Measurements from ENCODE around the gene SLC25A33.
A peak's percentile ranks its signal among the peaks of the same experiment; 100 is the strongest.

Gene SLC25A33

DNA sequence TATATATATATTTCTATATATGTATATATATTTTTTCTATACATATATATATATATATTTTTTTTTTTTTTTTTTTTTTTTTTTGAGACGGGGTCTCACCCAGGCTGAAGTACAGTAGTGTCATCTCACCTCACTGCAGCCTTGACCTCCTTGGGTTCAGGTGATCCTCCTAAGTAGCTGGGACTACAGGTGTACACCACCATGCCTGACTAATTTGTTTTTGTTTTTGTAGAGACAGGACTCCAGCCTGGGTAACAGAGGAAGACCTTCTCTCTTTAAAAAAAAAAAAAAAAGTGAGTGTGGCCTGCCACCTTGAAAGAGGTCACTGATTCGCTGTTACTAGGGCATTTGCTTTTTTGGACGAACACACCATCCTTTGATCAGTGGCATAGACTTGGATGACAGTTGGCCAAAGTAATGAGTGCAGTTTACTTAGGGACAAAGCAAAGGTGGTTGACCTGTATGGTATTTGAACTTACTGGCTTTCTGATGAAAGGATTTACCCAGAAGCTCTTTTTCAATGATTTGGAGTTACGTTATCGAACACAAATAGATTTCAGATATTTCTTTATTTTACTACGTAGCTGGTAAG, 10.8 kb downstream of the SLC25A33 start:
- H3K36me3 ChIP-seq (ENCODE audit: control insufficient read depth in 1 of 2, insufficient read depth in 2 of 2, low read depth in 1 of 2, low read length in 2 of 2) = peaks cover 4 to 5% of the 10 kb centered on the region in 2 experiments
- H3K14ac ChIP-seq (ENCODE audit: low read length in 2 of 2) = no peak overlapping the region
- H3K9ac ChIP-seq (ENCODE audit: low read length) = no peak overlapping the region
- H3K23ac ChIP-seq (ENCODE audit: low read length in 2 of 2) = no peak overlapping the region
- no peaks in the 10 kb centered on the region for H3K27me3 ChIP-seq (ENCODE audit: control insufficient read depth in 1 of 2, insufficient read depth in 1 of 2, low read length in 2 of 2)
- H2BK12ac ChIP-seq (ENCODE audit: low read length in 2 of 2) = no peak overlapping the region
- H2AK5ac ChIP-seq (ENCODE audit: low read length, severe bottlenecking) = no peak overlapping the region
- peaks cover 25% of the 10 kb centered on the region for H3K79me1 ChIP-seq (replicated peaks; ENCODE audit: low read length, poor library complexity, severe bottlenecking)
- no peak overlapping the region for H2AFZ ChIP-seq (ENCODE audit: low read depth, low read length)
- no peak overlapping the region for H2BK5ac ChIP-seq (ENCODE audit: low read depth, low read length, poor library complexity, severe bottlenecking)
- H3K4me3 ChIP-seq (ENCODE audit: insufficient read depth in 1 of 2, low read depth in 1 of 2, low read length in 2 of 2) = no peak overlapping the region
- H3K27ac ChIP-seq (ENCODE audit: low read length, poor library complexity, severe bottlenecking) = no peak overlapping the region
- no peak for DNase-seq
- no peak overlapping the region for H2BK15ac ChIP-seq (ENCODE audit: low read depth, poor library complexity, severe bottlenecking)
- 100% methylated on average over 3 of the region's 6 CpGs for WGBS
- no peak overlapping the region for H3K18ac ChIP-seq (ENCODE audit: low read depth in 1 of 2, low read length in 2 of 2)
- no peak overlapping the region for H3K4me2 ChIP-seq (ENCODE audit: low read length, poor library complexity, severe bottlenecking)
- H3K4ac ChIP-seq (ENCODE audit: low read depth in 1 of 2, low read length in 2 of 2) = no peak overlapping the region
- H4K91ac ChIP-seq (ENCODE audit: low read length) = no peak overlapping the region
- no peak overlapping the region for H4K8ac ChIP-seq (ENCODE audit: low read length)
- H3K9me3 ChIP-seq (ENCODE audit: control insufficient read depth, low read length) = no peaks in the 10 kb centered on the region
- no peaks in the 10 kb centered on the region for H3K4me1 ChIP-seq (ENCODE audit: control insufficient read depth, insufficient read depth, low read depth, low read length)
- no peak overlapping the region for H2BK120ac ChIP-seq (ENCODE audit: low read depth, low read length)

- Histone ChIP-seq H3K18ac (ENCODE audit: low read depth in 1 of 2, low read length in 2 of 2) (no peak overlapping the region), H2BK12ac (ENCODE audit: low read length in 2 of 2) (no peak overlapping the region), H3K27ac (ENCODE audit: low read length, poor library complexity, severe bottlenecking) (no peak overlapping the region), H3K9me3 (ENCODE audit: control insufficient read depth, low read length) (no peaks in the 10 kb centered on the region), H2BK15ac (ENCODE audit: low read depth, poor library complexity, severe bottlenecking) (no peak overlapping the region), H3K14ac (ENCODE audit: low read length in 2 of 2) (no peak overlapping the region), H2AFZ (ENCODE audit: low read depth, low read length) (no peak overlapping the region), H3K4me3 (ENCODE audit: insufficient read depth in 1 of 2, low read depth in 1 of 2, low read length in 2 of 2) (no peak overlapping the region), H4K8ac (ENCODE audit: low read length) (no peak overlapping the region), H3K4me1 (ENCODE audit: control insufficient read depth, insufficient read depth, low read depth, low read length) (peaks cover 1% of the 10 kb centered on the region), H3K27me3 (ENCODE audit: control insufficient read depth in 1 of 2, insufficient read depth in 1 of 2, low read length in 2 of 2) (no peaks in the 10 kb centered on the region), H2BK120ac (ENCODE audit: low read depth, low read length) (no peak overlapping the region), H3K36me3 (ENCODE audit: control insufficient read depth in 1 of 2, insufficient read depth in 2 of 2, low read depth in 1 of 2, low read length in 2 of 2) (peaks cover 7 to 18% of the 10 kb centered on the region in 2 experiments), H3K9ac (ENCODE audit: low read length) (no peak overlapping the region), H3K79me1 (replicated peaks; ENCODE audit: low read length, poor library complexity, severe bottlenecking) (peaks cover 27% of the 10 kb centered on the region), H3K4me2 (ENCODE audit: low read length, poor library complexity, severe bottlenecking) (no peak overlapping the region), H2AK5ac (ENCODE audit: low read length, severe bottlenecking) (no peak overlapping the region), H2BK5ac (ENCODE audit: low read depth, low read length, poor library complexity, severe bottlenecking) (no peak overlapping the region), H4K91ac (ENCODE audit: low read length) (no peak overlapping the region), H3K23ac (ENCODE audit: low read length in 2 of 2) (no peak overlapping the region), H3K4ac (ENCODE audit: low read depth in 1 of 2, low read length in 2 of 2) (no peak overlapping the region)
- WGBS = 94% methylated on average over 1 of the region's 1 CpG
- no peak for DNase-seq
Observed at GRCh38 chr1:9551984-9552383, 12.7 kb downstream of the SLC25A33 start.

- H3K79me1 ChIP-seq (replicated peaks; ENCODE audit: low read length, poor library complexity, severe bottlenecking) = peaks cover 17% of the 10 kb centered on the region
- DNase-seq = no peak
- H3K36me3 ChIP-seq (ENCODE audit: control insufficient read depth in 1 of 2, insufficient read depth in 2 of 2, low read depth in 1 of 2, low read length in 2 of 2) = peaks cover 11 to 35% of the 10 kb centered on the region in 2 experiments
Observed at GRCh38 chr1:9553736-9554144, 14.5 kb downstream of the SLC25A33 start.

GRCh38 chr1:9555942-9556341, 16.7 kb downstream of the SLC25A33 start:
- no peak for DNase-seq
- no peak overlapping the region for H2AK5ac ChIP-seq (ENCODE audit: low read length, severe bottlenecking)
- H3K36me3 ChIP-seq (ENCODE audit: control insufficient read depth in 1 of 2, insufficient read depth in 2 of 2, low read depth in 1 of 2, low read length in 2 of 2) = peaks cover 11 to 46% of the 10 kb centered on the region in 2 experiments
- no peak overlapping the region for H2BK15ac ChIP-seq (ENCODE audit: low read depth, poor library complexity, severe bottlenecking)
- H3K23ac ChIP-seq (ENCODE audit: low read length in 2 of 2) = no peak overlapping the region
- no peak overlapping the region for H3K4me3 ChIP-seq (ENCODE audit: insufficient read depth in 1 of 2, low read depth in 1 of 2, low read length in 2 of 2)
- H2BK12ac ChIP-seq (ENCODE audit: low read length in 2 of 2) = no peak overlapping the region
- H3K4ac ChIP-seq (ENCODE audit: low read depth in 1 of 2, low read length in 2 of 2) = no peak overlapping the region
- H3K18ac ChIP-seq (ENCODE audit: low read depth in 1 of 2, low read length in 2 of 2) = no peak overlapping the region
- no peaks in the 10 kb centered on the region for H3K9me3 ChIP-seq (ENCODE audit: control insufficient read depth, low read length)
- H3K4me2 ChIP-seq (ENCODE audit: low read length, poor library complexity, severe bottlenecking) = no peak overlapping the region
- peak overlapping the region; percentile 39 for H3K9ac ChIP-seq (ENCODE audit: low read length)
- H3K14ac ChIP-seq (ENCODE audit: low read length in 2 of 2) = no peak overlapping the region
- H4K91ac ChIP-seq (ENCODE audit: low read length) = no peak overlapping the region
- no peak overlapping the region for H2AFZ ChIP-seq (ENCODE audit: low read depth, low read length)
- no peak overlapping the region for H3K27ac ChIP-seq (ENCODE audit: low read length, poor library complexity, severe bottlenecking)
- H3K79me1 ChIP-seq (replicated peaks; ENCODE audit: low read length, poor library complexity, severe bottlenecking) = peaks cover 4% of the 10 kb centered on the region
- no peak overlapping the region for H2BK120ac ChIP-seq (ENCODE audit: low read depth, low read length)
- H3K4me1 ChIP-seq (ENCODE audit: control insufficient read depth, insufficient read depth, low read depth, low read length) = peaks cover 3% of the 10 kb centered on the region
- WGBS = 99% methylated on average over 4 of the region's 4 CpGs
- H2BK5ac ChIP-seq (ENCODE audit: low read depth, low read length, poor library complexity, severe bottlenecking) = no peak overlapping the region
- H4K8ac ChIP-seq (ENCODE audit: low read length) = no peak overlapping the region
- H3K27me3 ChIP-seq (ENCODE audit: control insufficient read depth in 1 of 2, insufficient read depth in 1 of 2, low read length in 2 of 2) = no peaks in the 10 kb centered on the region

More at GRCh38 chr1:9553736-9554144, 14.5 kb downstream of the SLC25A33 start:
- Histone ChIP-seq H3K27ac (ENCODE audit: low read length, poor library complexity, severe bottlenecking) (no peak overlapping the region), H3K14ac (ENCODE audit: low read length in 2 of 2) (no peak overlapping the region), H3K4me1 (ENCODE audit: control insufficient read depth, insufficient read depth, low read depth, low read length) (peaks cover 1% of the 10 kb centered on the region), H3K23ac (ENCODE audit: low read length in 2 of 2) (no peak overlapping the region), H2BK12ac (ENCODE audit: low read length in 2 of 2) (no peak overlapping the region), H4K8ac (ENCODE audit: low read length) (no peak overlapping the region), H2BK120ac (ENCODE audit: low read depth, low read length) (no peak overlapping the region), H3K27me3 (ENCODE audit: control insufficient read depth in 1 of 2, insufficient read depth in 1 of 2, low read length in 2 of 2) (no peaks in the 10 kb centered on the region), H2AFZ (ENCODE audit: low read depth, low read length) (no peak overlapping the region), H2AK5ac (ENCODE audit: low read length, severe bottlenecking) (no peak overlapping the region), H3K4me3 (ENCODE audit: insufficient read depth in 1 of 2, low read depth in 1 of 2, low read length in 2 of 2) (no peak overlapping the region), H2BK5ac (ENCODE audit: low read depth, low read length, poor library complexity, severe bottlenecking) (no peak overlapping the region), H3K18ac (ENCODE audit: low read depth in 1 of 2, low read length in 2 of 2) (no peak overlapping the region), H3K9ac (ENCODE audit: low read length) (no peak overlapping the region), H3K4me2 (ENCODE audit: low read length, poor library complexity, severe bottlenecking) (no peak overlapping the region), H2BK15ac (ENCODE audit: low read depth, poor library complexity, severe bottlenecking) (no peak overlapping the region), H4K91ac (ENCODE audit: low read length) (no peak overlapping the region), H3K9me3 (ENCODE audit: control insufficient read depth, low read length) (no peaks in the 10 kb centered on the region), H3K4ac (ENCODE audit: low read depth in 1 of 2, low read length in 2 of 2) (no peak overlapping the region)
- 100% methylated on average over 4 of the region's 4 CpGs for WGBS

Measured in mesenchymal stem cell (in vitro differentiated cells and primary cell).